AG08395 (cell line): Measurements from ENCODE around the gene EIF1AD.
A peak's percentile ranks its signal among the peaks of the same experiment; 100 is the strongest.
"Not testable (repeated sequence)": the region's sequence is repeated elsewhere in the genome, so short reads cannot be mapped to it uniquely, and the experiment has no call there.

Experiments used
- DNase-seq: peaks from one replicate; pipeline ENCODE4 v3.0.0; 2012; ENCODE audit warnings: mixed read lengths, low spot score

EIF1AD gene, protein sequence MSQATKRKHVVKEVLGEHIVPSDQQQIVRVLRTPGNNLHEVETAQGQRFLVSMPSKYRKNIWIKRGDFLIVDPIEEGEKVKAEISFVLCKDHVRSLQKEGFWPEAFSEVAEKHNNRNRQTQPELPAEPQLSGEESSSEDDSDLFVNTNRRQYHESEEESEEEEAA

DNA sequence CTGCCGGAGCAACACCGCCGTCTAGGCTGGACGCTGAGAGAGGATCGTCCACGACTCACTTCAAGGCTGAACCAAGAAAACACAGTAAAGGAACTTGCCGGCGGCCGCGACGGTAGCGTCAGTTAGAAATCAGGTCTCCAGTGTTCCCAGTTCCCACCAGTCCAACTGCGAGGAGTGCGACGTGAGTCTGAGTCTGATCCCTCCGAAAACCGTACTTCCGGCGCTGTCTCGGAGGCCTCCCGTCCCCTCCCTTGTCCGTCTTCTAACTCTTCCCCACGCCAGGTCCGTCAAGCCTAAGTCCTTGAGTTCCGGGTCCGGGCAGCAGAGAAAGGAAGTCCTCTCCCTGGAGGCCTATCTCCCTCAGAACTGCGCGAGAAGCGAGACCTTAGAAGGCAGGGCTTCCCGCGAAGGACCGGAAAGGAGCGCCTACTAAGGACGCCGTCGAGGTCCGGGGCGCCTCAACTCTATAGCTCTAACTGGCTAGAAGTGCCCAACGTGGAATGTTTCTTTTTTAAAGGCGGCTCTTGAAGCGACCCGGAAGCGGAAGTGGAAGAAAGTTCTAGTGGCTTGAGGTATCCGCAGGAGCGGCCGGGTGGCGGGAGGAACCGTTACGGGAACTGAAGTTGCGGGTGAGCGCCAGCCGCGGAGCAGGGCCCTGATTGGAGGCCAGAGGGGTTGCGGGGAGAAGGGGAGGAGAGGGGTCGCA lies at the start of gene EIF1AD, which contains the start of gene BANF1:
Gene EIF1AD, minus strand, starts transcription at position 216 of the 706 bp plus-strand sequence. CDS start 1,768 bp downstream, outside the sequence.
Gene BANF1, plus strand, starts transcription at position 562 of the 706 bp plus-strand sequence. CDS start 748 bp downstream, outside the sequence.
- peak; percentile 94 for DNase-seq

DNA sequence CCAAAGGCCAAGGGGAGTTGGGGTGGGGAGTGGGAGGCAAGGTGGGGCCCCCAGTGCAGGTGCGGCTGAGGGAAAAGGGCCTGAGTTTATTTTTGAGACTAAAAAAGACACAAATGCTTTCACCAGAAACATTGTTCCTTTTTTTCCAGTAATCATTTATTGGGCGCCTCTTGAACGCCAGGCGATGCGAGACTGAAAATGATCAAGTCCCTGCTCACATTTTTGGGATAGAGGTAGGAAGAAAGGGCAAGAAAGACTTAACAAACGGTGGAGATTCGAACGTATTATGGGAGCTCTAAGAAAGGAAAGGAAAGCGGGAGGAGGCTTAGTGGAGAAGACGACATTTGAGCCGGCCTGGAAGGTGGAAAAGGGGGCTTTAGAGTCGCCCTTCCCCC lies 49.4 kb upstream of the EIF1AD start:
- no peak for DNase-seq

DNA sequence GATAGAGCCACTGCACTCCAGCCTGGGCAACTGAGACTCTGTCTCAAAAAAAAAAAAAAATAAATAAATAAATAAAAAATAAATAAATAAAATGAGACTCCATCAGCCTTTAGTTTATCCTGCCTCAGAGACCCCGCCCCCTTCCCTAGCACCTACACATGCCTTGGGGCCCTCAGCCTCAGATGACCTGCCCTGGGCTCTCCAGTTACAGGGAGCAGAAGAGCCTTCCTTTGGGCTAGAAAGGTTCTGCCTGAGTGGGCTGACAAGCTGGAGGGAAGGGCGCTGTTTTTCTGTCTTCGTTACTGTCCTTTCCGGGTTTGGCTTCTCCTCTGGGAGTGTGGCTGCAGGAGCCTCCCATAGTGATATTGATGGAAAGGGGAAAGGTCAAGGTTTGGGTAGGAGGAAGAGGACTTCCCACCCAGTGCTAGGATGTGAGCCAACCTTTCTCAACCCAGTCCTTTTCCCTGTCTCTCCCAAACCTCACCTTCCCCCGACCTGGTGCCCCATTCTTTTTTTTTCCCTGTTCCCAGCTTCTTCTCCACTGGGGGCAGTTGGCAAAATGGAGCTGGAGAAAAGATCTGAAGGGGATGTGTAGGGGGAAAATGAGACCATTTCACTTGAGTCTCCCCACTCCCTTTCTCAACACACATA lies 48.7 kb upstream of the EIF1AD start:
- no peak for DNase-seq

DNA sequence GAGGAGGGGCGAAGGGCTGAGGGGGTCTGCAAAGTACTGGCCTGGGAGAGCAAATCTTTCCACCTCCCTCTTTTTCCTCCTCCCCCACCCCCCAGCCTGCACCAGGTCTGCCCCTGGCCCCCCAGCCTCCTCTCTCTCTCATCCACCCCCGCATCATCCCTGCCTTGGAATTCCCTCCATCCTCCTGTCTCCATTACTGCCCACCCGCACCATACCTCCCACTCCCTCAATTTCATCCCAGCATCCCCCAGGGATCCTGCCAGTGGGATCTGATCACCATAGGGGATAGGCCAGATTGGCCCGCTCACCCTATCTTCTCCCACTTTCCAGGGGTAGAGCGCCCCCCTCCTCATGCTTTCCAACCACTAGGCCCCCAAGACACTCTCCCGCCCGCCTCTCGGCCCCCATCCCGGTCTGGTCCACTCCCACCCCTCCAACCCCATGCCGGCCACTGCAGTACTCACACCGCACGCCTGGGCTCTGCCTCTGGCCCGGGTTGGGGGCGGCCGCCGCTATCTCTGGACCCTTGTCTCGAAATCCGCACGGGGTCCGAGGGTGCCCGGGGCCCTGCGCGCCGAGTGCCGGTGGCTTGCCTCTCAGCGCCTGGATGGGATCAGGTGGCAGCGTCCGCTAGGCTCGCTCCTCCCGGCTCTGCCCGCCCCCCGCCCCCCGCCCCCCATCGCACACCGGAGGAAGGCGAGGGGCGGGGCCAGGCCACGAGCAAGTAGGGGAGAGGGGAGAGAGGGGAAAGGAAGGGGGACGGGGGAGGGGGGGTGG lies 46.8 kb upstream of the EIF1AD start, which contains the start of gene GAL3ST3:
Gene GAL3ST3, minus strand, starts transcription at position 615 of the 777 bp plus-strand sequence. CDS start 3,746 bp downstream, outside the sequence.
- no peak for DNase-seq

DNA sequence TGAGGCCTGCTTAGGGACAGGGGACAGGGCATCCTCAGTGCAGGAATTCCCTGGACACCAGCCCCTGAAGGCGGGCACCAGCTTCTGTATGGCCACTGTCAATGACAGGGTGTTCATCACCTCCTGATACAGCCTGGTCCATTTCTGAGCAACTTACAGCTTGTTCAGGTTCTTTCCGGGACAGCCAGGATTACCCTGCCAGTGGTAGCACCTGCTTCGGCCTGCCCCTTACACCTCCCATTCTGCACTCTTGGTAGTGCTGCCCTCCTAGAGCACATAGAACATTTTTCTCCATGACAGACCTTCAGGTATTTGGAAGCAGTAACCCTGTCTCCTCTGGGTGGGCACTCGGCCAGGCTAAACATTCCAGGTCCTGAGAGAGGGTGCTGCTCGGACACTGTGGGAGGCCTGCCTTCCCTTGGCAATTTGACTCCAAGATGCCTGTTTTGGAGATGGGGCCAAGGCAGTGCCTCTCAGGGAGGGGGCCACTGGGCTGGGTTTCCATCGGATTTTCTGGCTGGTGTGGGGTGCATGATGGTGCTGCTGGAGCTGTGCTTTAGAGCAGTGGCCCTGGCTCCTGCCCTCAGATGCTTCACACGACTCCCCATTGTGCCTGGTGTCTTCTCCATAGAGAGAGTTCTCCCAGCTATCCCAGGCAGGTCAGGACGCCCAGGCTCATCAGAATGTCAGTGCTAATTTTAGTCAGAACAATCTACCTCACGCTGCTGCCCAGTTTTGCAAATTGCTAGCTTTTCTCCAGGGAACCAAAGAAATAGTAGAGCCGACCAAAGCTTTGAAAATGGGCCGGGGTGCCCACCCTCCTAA lies 45.8 kb upstream of the EIF1AD start:
- no peak for DNase-seq

DNA sequence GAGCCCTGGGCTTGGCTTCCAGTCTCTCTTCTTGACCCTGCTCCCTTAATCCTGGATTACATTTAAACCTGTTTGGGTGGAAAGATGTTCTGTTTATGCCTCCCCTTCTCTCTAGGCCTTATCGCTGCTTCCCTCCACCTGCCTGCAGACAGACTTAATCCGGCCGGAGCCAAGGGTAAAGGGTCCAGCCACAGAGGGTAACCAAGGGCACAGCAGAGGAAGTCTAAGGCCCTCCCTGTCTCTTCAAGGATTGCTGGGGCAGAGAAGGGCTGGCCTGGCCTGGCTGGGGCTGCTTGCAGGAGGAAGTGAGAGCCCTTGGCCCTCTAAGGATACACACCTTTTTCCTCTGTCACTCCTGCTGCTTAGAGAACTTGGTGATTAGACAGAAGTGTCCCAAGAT lies 44.9 kb upstream of the EIF1AD start:
- DNase-seq = no peak

DNA sequence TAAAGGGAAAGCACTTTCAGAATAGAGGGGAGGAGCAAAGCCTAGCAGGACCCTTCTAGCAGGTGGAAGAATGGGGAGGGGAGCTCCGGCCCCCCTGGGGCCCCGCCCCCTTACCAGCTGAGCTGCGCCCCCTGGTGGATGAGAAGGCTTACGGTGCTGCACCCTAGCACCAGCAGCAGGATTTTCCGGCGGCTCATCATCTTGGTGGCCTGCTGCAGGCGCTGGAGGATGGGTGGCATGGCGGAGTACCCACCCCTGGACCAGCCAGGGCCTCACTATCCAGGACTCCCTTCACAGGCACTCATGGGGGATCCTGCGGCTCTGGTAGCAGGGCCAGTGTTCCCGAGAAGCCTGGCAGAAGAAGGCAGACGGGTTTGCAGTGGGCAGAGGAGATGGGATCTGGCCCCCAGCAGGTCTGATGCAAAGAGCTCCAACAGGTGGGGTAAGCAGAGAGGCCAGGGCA lies 43.3 kb upstream of the EIF1AD start:
- DNase-seq = peak; percentile 89

DNA sequence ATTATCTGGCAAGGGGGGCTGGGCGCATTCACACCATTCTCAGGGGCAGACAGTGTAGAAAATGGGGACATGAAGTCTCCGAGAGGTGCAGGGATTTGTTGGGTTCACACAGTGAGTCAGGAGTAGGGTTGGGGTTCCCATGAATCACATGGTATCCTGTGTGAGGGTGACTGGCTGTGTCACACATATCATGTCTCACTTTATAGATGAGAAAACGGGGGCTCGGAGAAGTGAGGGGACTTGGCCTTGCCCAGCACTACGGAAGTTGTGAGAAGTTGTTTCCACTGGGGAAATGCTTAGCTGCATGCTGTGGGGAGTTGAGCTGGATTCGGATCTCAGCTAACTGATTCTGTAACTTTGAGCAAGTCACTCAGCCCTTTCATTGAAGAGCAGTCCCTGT lies 42.8 kb upstream of the EIF1AD start:
- no peak for DNase-seq

DNA sequence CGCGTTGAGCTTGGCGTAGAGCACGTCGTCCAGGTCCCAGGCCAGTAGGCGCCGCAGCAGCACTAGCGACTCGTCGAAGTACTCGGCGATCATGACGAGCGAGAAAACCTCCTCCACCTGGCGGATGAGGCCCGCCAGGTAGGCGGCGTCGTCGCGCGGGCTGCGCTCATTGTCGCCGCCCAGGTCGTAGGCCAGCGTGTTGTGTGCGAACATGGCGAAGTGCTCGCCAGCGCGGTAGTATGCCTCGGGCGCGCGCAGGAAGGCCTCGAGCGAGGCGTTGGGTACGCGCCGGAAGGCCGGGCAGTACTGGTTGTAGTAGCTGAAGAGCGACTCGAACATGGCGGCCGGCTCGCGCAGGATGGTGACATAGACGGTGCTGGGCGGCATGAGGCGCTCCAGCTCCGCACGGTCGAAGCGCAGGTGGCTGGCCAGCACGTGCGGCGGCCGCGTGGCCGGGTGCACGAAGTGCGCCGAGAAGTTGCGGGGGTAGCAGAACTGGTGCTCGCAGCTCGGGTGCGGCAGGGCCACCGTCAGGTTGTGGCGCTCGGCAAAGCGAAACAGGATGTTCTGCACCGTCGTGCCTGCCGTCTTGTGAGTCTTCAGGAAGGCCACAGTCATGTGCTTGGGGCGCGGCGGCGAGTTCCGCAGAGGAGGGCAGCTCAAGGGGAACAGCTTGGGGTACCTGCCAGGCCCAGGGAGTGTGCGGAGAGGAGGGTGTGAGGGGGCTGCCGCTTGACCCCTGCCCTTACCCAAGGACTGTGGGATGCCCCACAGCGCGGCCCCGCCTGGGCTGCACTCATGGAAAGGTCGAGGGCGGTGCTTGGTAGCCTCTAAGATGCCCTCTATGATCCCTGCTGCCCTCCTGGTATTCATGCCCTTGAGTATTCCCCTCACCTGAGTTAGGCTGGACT lies 41.3 kb upstream of the EIF1AD start:
- DNase-seq = no peak

DNA sequence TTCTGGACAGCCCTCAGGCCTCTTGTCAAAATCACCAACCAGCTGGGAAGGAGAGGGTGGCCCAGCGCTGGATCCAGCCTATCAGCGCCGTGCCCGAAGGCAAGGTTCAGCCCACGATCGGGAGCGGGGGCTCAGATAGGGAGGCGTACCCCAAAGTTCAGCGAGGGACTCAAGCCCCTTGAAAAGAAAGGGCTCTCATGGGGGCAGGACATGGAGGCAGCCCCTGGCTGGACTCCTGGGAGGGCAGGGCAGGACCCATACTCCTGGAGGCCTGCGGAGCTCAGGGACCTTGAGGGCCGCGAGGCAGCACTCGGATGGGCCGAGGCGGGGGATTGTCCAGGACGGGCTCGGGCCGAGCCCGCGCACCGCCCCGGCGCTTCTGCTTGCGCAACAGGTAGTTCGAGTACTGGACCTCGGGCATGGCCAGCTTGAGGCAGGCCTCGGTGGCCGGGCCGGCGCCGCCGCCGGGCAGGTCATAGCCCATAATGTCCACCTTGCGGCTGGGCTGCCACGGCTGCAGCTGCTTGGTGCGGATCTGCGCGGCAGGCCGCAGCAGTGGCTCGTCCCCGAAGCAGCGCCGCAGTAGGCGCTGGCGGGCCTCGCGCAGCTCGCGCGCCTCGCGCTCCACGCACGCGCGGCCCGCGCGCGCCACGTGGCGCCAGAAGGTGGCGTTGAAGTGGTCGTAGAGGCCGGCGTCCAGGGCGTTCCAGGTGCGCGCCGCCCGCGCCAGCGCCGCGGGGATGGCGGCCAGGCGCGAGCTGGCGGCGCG lies 40.5 kb upstream of the EIF1AD start:
- DNase-seq = no peak

DNA sequence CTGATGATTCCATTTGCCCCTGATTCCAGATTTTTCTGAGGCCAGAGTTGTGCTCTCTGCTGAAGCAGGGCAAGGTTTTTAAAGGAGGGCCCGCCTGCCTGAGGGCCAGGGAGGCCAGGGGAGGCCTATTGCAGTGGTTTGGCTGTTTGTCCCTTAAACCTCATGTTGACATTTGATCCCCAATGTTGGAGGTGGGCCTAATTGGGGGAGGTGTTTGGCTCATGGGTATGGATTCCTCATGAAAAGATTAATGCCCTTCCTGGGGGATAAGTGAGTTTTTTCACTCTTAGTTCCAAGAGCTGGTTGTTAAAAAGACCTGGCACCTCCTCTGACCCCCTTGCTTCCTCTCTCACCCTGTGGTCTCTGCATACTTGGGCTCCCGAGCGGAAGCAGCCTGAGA lies 37.8 kb upstream of the EIF1AD start:
- no peak for DNase-seq

DNA sequence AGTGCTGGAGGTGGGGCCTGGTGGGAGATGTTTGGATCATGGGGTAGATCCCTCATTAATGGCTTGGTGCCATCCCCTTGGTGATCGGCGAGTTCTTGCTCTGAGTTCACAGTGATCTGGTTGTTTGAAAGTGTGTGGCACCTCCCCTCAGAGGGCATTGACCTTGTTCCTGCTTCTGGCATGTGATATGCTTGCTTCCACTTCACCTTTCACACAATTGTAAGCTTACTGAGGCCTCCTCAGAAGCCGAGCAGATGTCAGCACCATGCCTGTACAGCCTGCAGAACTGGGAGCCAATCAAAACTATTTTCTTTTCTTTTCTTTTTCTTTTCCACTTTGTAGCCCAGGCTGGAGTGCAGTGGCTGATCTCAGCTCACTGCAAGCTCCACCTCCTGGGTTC lies 35.4 kb upstream of the EIF1AD start:
- no peak for DNase-seq

DNA sequence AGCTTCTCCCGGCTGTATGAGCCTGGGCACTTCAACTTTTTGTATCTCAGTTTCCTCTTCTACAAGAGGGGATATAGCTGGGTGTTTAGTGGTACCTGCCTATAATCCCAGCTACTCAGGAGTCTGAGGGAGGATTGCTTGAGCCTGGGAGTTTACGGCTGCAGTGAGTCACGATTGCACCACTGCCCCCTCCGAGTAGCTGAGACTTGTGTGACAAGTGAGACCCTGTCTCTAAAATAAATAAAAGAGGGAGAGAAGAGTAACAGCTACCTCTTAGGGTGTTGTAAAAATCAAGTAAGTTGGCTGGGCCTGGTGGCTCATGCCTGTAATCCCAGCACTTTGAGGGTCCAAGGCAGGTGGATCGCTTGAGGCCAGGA lies 34.4 kb upstream of the EIF1AD start:
- DNase-seq = no peak

DNA sequence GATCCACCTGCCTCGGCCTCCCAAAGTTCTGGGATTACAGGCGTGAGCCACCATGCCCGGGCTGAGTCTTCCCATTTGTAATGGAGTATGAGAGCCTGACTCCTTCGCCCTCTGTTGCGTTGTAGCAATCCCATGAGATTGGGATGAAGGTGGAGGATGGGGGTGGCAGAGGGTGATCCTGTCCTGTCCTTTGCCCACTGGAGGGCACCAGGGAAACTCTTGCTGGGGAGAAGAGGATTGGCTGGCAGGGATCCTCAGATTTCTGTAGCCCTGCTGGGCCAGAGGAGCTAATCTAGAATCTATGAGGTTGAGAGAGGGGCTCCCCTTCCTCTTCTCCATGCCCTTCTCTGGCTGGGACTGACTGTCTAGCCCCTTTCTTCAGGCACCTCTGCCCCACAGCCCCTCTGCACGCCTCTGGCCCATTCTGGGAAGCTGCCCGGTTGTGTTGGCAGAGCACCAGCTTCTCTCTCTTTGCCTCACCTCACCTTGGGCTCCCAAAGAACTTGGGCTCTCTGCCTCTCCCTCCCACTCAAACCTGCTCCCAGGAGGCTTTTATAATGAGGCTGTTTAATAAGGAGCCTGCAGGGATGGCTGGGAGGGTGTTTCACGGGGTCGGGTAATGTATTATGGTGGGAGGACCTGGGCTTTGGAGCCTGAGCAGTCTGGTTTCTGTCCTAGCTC lies 33.8 kb upstream of the EIF1AD start:
- DNase-seq = no peak

DNA sequence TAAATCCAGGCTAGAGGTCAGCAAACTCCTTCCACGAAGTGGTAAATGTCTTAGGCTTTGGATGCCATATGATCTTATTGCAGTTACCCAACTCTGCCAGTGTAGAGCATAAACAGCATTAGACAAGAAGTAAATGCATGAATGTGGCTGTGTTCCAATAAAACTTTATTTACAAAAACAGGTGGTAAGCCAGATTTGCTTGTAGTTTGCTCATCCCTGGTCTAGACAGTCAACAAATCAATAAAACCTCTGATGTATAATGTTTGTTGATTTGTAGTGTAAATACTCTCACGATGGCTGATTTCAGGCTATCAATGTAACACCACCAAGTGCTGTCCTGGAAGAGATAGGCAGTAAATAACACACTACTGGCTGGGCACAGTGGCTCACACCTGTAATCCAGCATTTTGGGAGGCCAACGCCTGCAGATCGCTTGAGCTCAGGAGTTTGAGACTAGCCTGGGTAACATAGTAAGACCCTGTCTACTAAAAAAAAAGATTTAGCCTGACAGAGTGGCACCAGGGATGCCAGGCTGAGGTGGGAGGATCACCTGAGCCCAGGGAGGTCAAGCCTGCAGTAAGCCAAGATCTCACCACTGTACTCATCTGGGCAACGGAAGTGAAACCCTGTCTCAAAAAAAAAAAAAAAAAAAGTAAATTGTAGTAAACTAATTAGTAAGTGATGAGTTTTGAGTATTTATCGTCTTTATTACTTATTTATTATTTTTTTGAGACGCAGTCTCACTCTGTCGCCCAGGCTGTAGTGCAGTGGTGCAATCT lies 31.2 kb upstream of the EIF1AD start:
- no peak for DNase-seq

DNA sequence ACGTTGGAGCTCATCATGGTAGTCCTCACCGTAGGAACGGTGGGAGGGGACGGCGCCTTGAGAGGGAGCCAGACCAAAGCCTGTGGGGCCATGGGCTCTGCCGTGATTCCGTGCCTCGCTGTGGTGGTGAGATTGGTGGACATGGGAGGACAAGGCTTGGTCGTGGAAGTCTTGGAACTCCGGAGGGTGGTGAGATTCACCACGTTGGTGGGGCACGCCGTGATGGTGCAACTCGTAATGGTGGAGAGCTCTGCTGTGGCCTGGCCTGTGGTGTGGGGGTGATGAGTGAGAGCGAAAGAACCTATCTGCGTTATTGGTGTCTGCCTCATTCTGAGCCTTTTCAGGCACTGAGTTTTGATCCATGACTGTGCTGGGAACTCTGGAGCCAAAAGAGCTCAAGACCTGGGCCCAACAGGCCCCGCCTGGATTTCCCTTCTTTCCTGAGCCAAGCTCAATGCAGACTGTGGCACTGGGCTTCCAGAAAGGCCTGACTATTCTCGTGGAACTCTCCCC lies 24.1 kb upstream of the EIF1AD start, which contains the start of gene CATSPER1:
Gene CATSPER1, minus strand, starts transcription at position 463 of the 513 bp plus-strand sequence. Its CDS starts 100 bp downstream, at position 363.
- no peak for DNase-seq

DNA sequence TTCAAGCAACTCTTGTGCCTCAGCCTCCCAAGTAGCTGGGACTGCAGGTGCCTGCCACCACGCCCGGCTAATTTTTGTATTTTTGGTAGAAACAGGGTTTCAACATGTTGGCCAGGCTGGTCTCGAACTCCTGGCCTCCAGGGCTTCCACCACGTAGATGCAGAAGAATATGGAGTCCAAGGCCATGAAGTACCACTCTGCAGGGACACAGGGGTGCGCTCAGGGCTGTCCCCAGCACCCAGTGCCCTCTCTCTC lies 21.2 kb upstream of the EIF1AD start:
- DNase-seq = not testable (repeated sequence)
